Uterus (tissue), 4 donors: Measurements from ENCODE around the gene ACKR2. TPM values are rescaled to one million over a fixed set of nuclear protein-coding genes. Genes with fewer than 3 reads are reported as not detected.

Experiments
- DNase-seq, 2 donors: peaks; one replicate each; pipeline ENCODE4 v3.0.0-alpha.2; 2019 to 2020
- H3K27ac ChIP-seq, 2 donors: fragments of 200-600 bp; sonication (generic); 1 replicate in 1 of 2; 2 replicates in 1 of 2; pipeline ENCODE4 v1.5.1; 2016 to 2018
- H3K27me3 ChIP-seq, 2 donors: fragments of 200-600 bp; sonication (generic); one replicate each; pipeline ENCODE4 v1.5.1; 2018 to 2019; ENCODE audit warnings: control low read depth in 1 of 2
- H3K36me3 ChIP-seq, 2 donors: fragments of 200-600 bp; sonication (generic); one replicate each; pipeline ENCODE4 v1.5.1; 2019; ENCODE audit warnings: control low read depth in 1 of 2
- H3K4me1 ChIP-seq, 2 donors: fragments of 200-600 bp; sonication (generic); one replicate each; pipeline ENCODE4 v1.5.1; 2018 to 2019; ENCODE audit warnings: control low read depth in 1 of 2
- H3K4me3 ChIP-seq, 2 donors: fragments of 200-600 bp; sonication (generic); 1 replicate in 1 of 2; 2 replicates in 1 of 2; pipeline ENCODE4 v1.5.1; 2018 to 2019; ENCODE audit warnings: mild to moderate bottlenecking in 1 of 2
- H3K9me3 ChIP-seq, 2 donors: fragments of 200-600 bp; sonication (generic); one replicate each; pipeline ENCODE4 v1.5.1; 2019; ENCODE audit warnings: control low read depth in 1 of 2
- POLR2A ChIP-seq, 2 donors: fragments of 450-650 bp; IDR thresholded peaks; one replicate each; pipeline ENCODE4 v1.6.1; 2016; ENCODE audit warnings: antibody characterized with exemption in 2 of 2, mild to moderate bottlenecking in 1 of 2, moderate library complexity in 1 of 2
- intact Hi-C: fragments of 100-400 bp; cut with DNase I; formaldehyde crosslinking; loops from one replicate; pipeline ENCODE4 v1.15.1; 2023; ENCODE audit warnings: low total_unique reads
- total RNA-seq, 4 donors: library from RNA; depleted of rRNA in 3 of 4; stranded (reverse); fragments of >200 nt in 3 of 4; gene quantifications; one replicate each; pipeline versions ENCODE4 v1.1.0 to v1.2.4, GENCODE V29; 2014 to 2023
- TF ChIP-seq, protein P1 (sequence below), 4 experiments: fragments of 200-600 bp in 2 of 4; fragments of 450-650 bp in 2 of 4; sonication (generic) in 2 of 4; IDR thresholded peaks; one replicate each; pipeline ENCODE4 v1.5.1; 2016 to 2019; ENCODE audit warnings: antibody characterized with exemption in 4 of 4, mild to moderate bottlenecking in 2 of 4, moderate library complexity in 1 of 4
- donor health status: DM: yes; HTN: yes; CAD: no.

Gene ACKR2
- total RNA-seq, 4 donors from 2014 or later: 1.5 to 8.7 (median 4.7) TPM

- H3K9me3 ChIP-seq: no peaks in the 10 kb centered on the region
- DNase-seq: no peak
- intact Hi-C loops: loop anchor here (10.0 kb wide), 1 partner anchor 52 kb away; no protein-coding TSS in a partner anchor
- no peaks in the 10 kb centered on the region for H3K27me3 ChIP-seq
- H3K4me1 ChIP-seq: no peaks in the 10 kb centered on the region
- no peak overlapping the region for H3K4me3 ChIP-seq
- no peak overlapping the region for H3K27ac ChIP-seq
- no peaks in the 10 kb centered on the region for H3K36me3 ChIP-seq
- no peak for TF ChIP-seq POLR2A (IDR thresholded peaks at IDR 0.05)
- TF ChIP-seq, protein P1, sequence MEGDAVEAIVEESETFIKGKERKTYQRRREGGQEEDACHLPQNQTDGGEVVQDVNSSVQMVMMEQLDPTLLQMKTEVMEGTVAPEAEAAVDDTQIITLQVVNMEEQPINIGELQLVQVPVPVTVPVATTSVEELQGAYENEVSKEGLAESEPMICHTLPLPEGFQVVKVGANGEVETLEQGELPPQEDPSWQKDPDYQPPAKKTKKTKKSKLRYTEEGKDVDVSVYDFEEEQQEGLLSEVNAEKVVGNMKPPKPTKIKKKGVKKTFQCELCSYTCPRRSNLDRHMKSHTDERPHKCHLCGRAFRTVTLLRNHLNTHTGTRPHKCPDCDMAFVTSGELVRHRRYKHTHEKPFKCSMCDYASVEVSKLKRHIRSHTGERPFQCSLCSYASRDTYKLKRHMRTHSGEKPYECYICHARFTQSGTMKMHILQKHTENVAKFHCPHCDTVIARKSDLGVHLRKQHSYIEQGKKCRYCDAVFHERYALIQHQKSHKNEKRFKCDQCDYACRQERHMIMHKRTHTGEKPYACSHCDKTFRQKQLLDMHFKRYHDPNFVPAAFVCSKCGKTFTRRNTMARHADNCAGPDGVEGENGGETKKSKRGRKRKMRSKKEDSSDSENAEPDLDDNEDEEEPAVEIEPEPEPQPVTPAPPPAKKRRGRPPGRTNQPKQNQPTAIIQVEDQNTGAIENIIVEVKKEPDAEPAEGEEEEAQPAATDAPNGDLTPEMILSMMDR (IDR thresholded peaks at IDR 0.05): no peak
Observed at GRCh38 chr3:42836150-42837123, 27.2 kb downstream of the ACKR2 start.

DNA sequence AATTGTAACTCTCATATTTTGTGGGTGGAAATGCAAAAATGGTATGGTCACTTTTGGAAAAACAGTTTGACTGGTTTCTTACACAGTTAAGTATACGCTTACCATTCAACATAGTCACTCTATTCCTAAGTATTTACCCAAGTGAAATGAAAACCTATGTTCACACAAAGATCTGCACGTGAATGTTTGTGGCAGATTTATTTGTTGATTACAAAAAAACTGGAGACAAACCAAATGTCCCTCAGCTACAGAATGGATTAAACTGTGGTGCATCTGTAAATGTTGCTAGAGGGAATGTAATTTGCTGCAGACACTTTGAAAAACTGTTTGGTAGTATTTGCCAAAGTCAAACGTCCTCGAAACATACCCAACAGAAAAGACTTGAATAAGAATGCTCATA lies 29.3 kb downstream of the ACKR2 start:
- Histone ChIP-seq H3K9me3 (no peaks in the 10 kb centered on the region), H3K27ac (no peak overlapping the region), H3K4me3 (no peak overlapping the region), H3K4me1 (no peaks in the 10 kb centered on the region), H3K27me3 (no peaks in the 10 kb centered on the region), H3K36me3 (no peaks in the 10 kb centered on the region)
- intact Hi-C loops: loop anchor here (10.0 kb wide), 1 partner anchor 54 kb away; no protein-coding TSS in a partner anchor
- TF ChIP-seq, protein P1 (IDR thresholded peaks at IDR 0.05): no peak
- no peak for TF ChIP-seq POLR2A (IDR thresholded peaks at IDR 0.05)
- no peak for DNase-seq

DNA sequence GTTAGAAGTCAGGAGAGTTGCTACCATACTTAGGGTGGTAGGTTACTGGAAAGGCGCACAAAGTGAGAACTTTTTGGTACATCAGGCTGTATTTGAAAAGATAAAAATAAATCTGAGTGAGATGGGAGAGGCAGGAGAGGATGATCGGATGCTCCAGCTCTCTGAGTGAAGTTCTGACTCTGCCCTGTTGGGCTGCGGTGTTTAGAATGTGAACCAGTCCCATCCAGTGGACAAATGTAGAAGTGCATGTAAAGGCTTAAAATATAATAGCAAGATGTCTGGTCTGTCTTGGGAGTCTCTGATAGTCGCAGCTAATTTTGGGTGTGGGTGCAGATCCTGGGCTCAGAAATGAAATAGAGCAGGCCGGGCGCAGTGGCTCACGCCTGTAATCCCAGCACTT lies 30.4 kb downstream of the ACKR2 start:
- H3K36me3 ChIP-seq: no peaks in the 10 kb centered on the region
- H3K9me3 ChIP-seq: no peaks in the 10 kb centered on the region
- no peaks in the 10 kb centered on the region for H3K27me3 ChIP-seq
- H3K4me3 ChIP-seq: no peak overlapping the region
- H3K4me1 ChIP-seq: no peaks in the 10 kb centered on the region
- DNase-seq: peak in 1 of 2 donors; percentile 52
- TF ChIP-seq, protein P1 (IDR thresholded peaks at IDR 0.05): peak; percentile 62 to 91 (median 82)
- TF ChIP-seq POLR2A (IDR thresholded peaks at IDR 0.05): no peak
- no peak overlapping the region for H3K27ac ChIP-seq
- intact Hi-C loops: loop anchor here (10.0 kb wide), 1 partner anchor 55 kb away; no protein-coding TSS in a partner anchor

DNA sequence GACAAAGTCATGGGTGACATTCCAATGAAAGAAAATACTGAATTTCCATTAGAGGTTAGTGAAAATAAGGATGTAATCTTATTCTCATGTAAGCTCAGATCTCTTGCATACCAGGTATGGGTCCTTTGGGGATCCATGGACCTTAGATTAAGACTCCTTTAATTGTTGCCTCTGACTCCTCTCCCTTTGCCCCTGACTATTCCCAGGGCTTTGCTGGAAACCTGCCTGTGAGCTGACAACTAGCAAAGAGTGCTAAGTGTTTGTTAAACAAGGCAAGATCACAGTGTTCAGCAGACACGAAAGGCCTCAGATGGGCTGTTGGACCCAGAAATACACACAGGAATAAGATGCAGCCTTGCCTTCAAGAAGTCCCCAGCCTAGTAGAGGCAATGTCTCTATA lies 32.1 kb downstream of the ACKR2 start:
- TF ChIP-seq POLR2A (IDR thresholded peaks at IDR 0.05): no peak
- TF ChIP-seq, protein P1 (IDR thresholded peaks at IDR 0.05): no peak
- DNase-seq: no peak
- Histone ChIP-seq H3K4me1 (peaks cover 2 to 4% of the 10 kb centered on the region in 2 donors), H3K9me3 (no peaks in the 10 kb centered on the region), H3K27me3 (no peaks in the 10 kb centered on the region), H3K36me3 (no peaks in the 10 kb centered on the region), H3K4me3 (no peak overlapping the region), H3K27ac (no peak overlapping the region)
- intact Hi-C loops: no loop called here
